Measurements from ENCODE around the gene MCAM. TPM values are rescaled to one million over a fixed set of nuclear protein-coding genes. Genes with fewer than 3 reads are reported as not detected.

MCAM gene
- total RNA-seq, 1 donor from 2014 or later = 78.3 TPM

- no peaks in the 10 kb centered on the region for H3K9me3 Mint-ChIP-seq (ENCODE audit: unreplicated experiment)
- H3K4me1 Mint-ChIP-seq (ENCODE audit: unreplicated experiment) = peaks cover 11% of the 10 kb centered on the region
- TF ChIP-seq CTCF (IDR thresholded peaks at IDR 0.05; ENCODE audit: unreplicated experiment) = no peak
- H3K27ac Mint-ChIP-seq (ENCODE audit: unreplicated experiment) = no peak overlapping the region
- no peak overlapping the region for H3K4me3 Mint-ChIP-seq (ENCODE audit: unreplicated experiment)
- no peak for DNase-seq (ENCODE audit: low spot score)
- no peaks in the 10 kb centered on the region for H3K36me3 Mint-ChIP-seq (ENCODE audit: low read depth, unreplicated experiment)
- peaks cover 21% of the 10 kb centered on the region for H3K27me3 Mint-ChIP-seq (ENCODE audit: unreplicated experiment)
These were observed 27.5 kb upstream of the MCAM start for GRCh38 chr11:119344291-119345010.

GRCh38 chr11:119343726-119344125, 26.8 kb upstream of the MCAM start:
- DNase-seq (ENCODE audit: low spot score) = no peak
- H3K4me3 Mint-ChIP-seq (ENCODE audit: unreplicated experiment) = no peak overlapping the region
- TF ChIP-seq CTCF (IDR thresholded peaks at IDR 0.05; ENCODE audit: unreplicated experiment) = no peak
- H3K27me3 Mint-ChIP-seq (ENCODE audit: unreplicated experiment) = peaks cover 26% of the 10 kb centered on the region
- H3K36me3 Mint-ChIP-seq (ENCODE audit: low read depth, unreplicated experiment) = no peaks in the 10 kb centered on the region
- H3K9me3 Mint-ChIP-seq (ENCODE audit: unreplicated experiment) = no peaks in the 10 kb centered on the region
- H3K4me1 Mint-ChIP-seq (ENCODE audit: unreplicated experiment) = peaks cover 16% of the 10 kb centered on the region
- H3K27ac Mint-ChIP-seq (ENCODE audit: unreplicated experiment) = no peak overlapping the region

- Mint-ChIP-seq H3K36me3 (ENCODE audit: low read depth, unreplicated experiment) (no peaks in the 10 kb centered on the region), H3K27ac (ENCODE audit: unreplicated experiment) (no peak overlapping the region), H3K4me1 (ENCODE audit: unreplicated experiment) (peaks cover 27% of the 10 kb centered on the region), H3K9me3 (ENCODE audit: unreplicated experiment) (no peaks in the 10 kb centered on the region), H3K4me3 (ENCODE audit: unreplicated experiment) (no peak overlapping the region), H3K27me3 (ENCODE audit: unreplicated experiment) (peaks cover 26% of the 10 kb centered on the region)
- no peak for DNase-seq (ENCODE audit: low spot score)
- TF ChIP-seq CTCF (IDR thresholded peaks at IDR 0.05; ENCODE audit: unreplicated experiment) = no peak
These were observed 25.6 kb upstream of the MCAM start for GRCh38 chr11:119342362-119343130.

- no peak for DNase-seq (ENCODE audit: low spot score)
- Mint-ChIP-seq H3K4me1 (ENCODE audit: unreplicated experiment) (peaks cover 29% of the 10 kb centered on the region), H3K4me3 (ENCODE audit: unreplicated experiment) (no peak overlapping the region), H3K27me3 (ENCODE audit: unreplicated experiment) (peaks cover 26% of the 10 kb centered on the region), H3K9me3 (ENCODE audit: unreplicated experiment) (no peaks in the 10 kb centered on the region), H3K27ac (ENCODE audit: unreplicated experiment) (peak overlapping the region; percentile 13), H3K36me3 (ENCODE audit: low read depth, unreplicated experiment) (no peaks in the 10 kb centered on the region)
- TF ChIP-seq CTCF (IDR thresholded peaks at IDR 0.05; ENCODE audit: unreplicated experiment) = no peak
These were observed 25.0 kb upstream of the MCAM start for GRCh38 chr11:119342023-119342300.
